K562 (cell line): Measurements from ENCODE around the gene SLC16A1. TPM values are rescaled to one million over a fixed set of nuclear protein-coding genes. Genes with fewer than 3 reads are reported as not detected.
A peak's percentile ranks its signal among the peaks of the same experiment; 100 is the strongest.

Experiments
- ARHGAP35 ChIP-seq: fragments of 450-650 bp; IDR thresholded peaks from 2 replicates; pipeline ENCODE4 v1.6.1; 2018; ENCODE audit not compliant: partially characterized antibody
- CSDE1 ChIP-seq, 2 experiments: fragments of 450-650 bp; IDR thresholded peaks; 2 replicates each; pipeline ENCODE4 v1.6.1; 2016; ENCODE audit warnings: mild to moderate bottlenecking in 1 of 2
- ERF ChIP-seq: fragments of 450-650 bp; formaldehyde crosslinking; IDR thresholded peaks from 2 replicates; pipeline ENCODE4 v1.4.0; 2020; ENCODE audit warnings: mild to moderate bottlenecking, mixed read lengths
- FOXP1 ChIP-seq: sonication (generic); formaldehyde crosslinking; IDR thresholded peaks from 2 replicates; pipeline ENCODE4 v1.8.0; 2022; ENCODE audit warnings: mild to moderate bottlenecking, missing genetic modification reagents
- JUNB ChIP-seq: fragments of 450-650 bp; formaldehyde crosslinking; conservative IDR thresholded peaks from 2 replicates; pipeline ENCODE4 v1.4.0; 2020; ENCODE audit warnings: mild to moderate bottlenecking
- KLF13 ChIP-seq: fragments of 450-650 bp; IDR thresholded peaks from 2 replicates; pipeline ENCODE4 v1.6.1; 2016; ENCODE audit warnings: missing genetic modification characterization, low read depth, mild to moderate bottlenecking, missing compliant biosample characterization, moderate library complexity, borderline replicate concordance
- NRF1 ChIP-seq, 2 experiments: fragments of 450-650 bp; IDR thresholded peaks in 1 of 2; conservative IDR thresholded peaks in 1 of 2; 2 replicates each; pipeline ENCODE4 v1.6.1; 2014; ENCODE audit warnings: mild to moderate bottlenecking in 2 of 2
- PTBP1 ChIP-seq: fragments of 200-400 bp; formaldehyde crosslinking; IDR thresholded peaks from 2 replicates; pipeline ENCODE4 v1.6.1; 2017; ENCODE audit warnings: low read depth, low read length
- RBBP5 ChIP-seq: fragments of 200-600 bp; sonication (generic); IDR thresholded peaks from 2 replicates; pipeline ENCODE4 v1.6.1; 2012; ENCODE audit warnings: borderline replicate concordance, mild to moderate bottlenecking, low read length, control low read depth, inconsistent platforms; ENCODE audit not compliant: insufficient read depth, poor library complexity, severe bottlenecking
- RBM39 ChIP-seq: fragments of 200-400 bp; formaldehyde crosslinking; optimal IDR thresholded peaks from 2 replicates; pipeline ENCODE3; 2018; ENCODE audit warnings: low read depth, low read length
- SMARCB1 ChIP-seq: IDR thresholded peaks from 2 replicates; pipeline ENCODE4 v1.6.1; 2011; ENCODE audit warnings: improper control_type of control experiment, low read depth; ENCODE audit not compliant: insufficient read length
- SNRNP70 ChIP-seq: fragments of 200-400 bp; formaldehyde crosslinking; optimal IDR thresholded peaks from 2 replicates; pipeline ENCODE3; 2017; ENCODE audit warnings: low read depth, low read length
- STAT5A ChIP-seq: IDR thresholded peaks from 2 replicates; pipeline ENCODE4 v1.6.1; 2012; ENCODE audit warnings: low read length, inconsistent platforms, borderline replicate concordance
- TRIM28 ChIP-seq: fragments of 450-650 bp; IDR thresholded peaks from 2 replicates; pipeline ENCODE4 v1.6.1; 2017
- ZBTB7A ChIP-seq: IDR thresholded peaks from 2 replicates; pipeline ENCODE4 v1.6.1; 2011; ENCODE audit warnings: low read depth, mild to moderate bottlenecking, low read length, moderate library complexity, borderline replicate concordance; ENCODE audit not compliant: control insufficient read depth
- ZNF324 ChIP-seq: fragments of 250-450 bp; sonication (Bioruptor Pico); IDR thresholded peaks from 2 replicates; pipeline ENCODE4 v1.4.0; 2020; ENCODE audit warnings: mild to moderate bottlenecking
- polyA plus RNA-seq, 8 experiments: library from polyadenylated mRNA; depleted of rRNA in 4 of 8; stranded (reverse) in 5 of 8; unstranded in 3 of 8; fragments of >200 nt; fragmentation: Nextera tagmentation in 2 of 8; fragmentation: Illumina TruSeq in 1 of 8; extraction: Ambion mirVana in 2 of 8; extraction: Trizol in 1 of 8; gene quantifications; 2 replicates each; pipeline versions ENCODE4 v1.2.1 to v1.2.3, GENCODE V29; 2011 to 2014; ENCODE audit warnings: inconsistent platforms in 1 of 8, missing spikeins in 1 of 8
- total RNA-seq, 7 experiments: library from RNA; depleted of rRNA in 6 of 7; stranded (reverse); fragments of >200 nt in 6 of 7; fragmentation: Illumina TruSeq in 2 of 7; extraction: Trizol in 2 of 7; gene quantifications; 2 replicates each; pipeline versions ENCODE4 v1.2.1 to v1.2.3, GENCODE V29; 2011 to 2021; ENCODE audit warnings: low replicate concordance in 1 of 7
- TF ChIP-seq, protein P1 (sequence below): fragments of 450-650 bp; IDR thresholded peaks from one replicate; pipeline ENCODE4 v1.6.1; 2018; ENCODE audit warnings: mild to moderate bottlenecking, moderate library complexity; ENCODE audit not compliant: partially characterized antibody
- TF ChIP-seq, protein P2 (sequence below): fragments of 250-450 bp; sonication (Bioruptor Pico); IDR thresholded peaks from 2 replicates; pipeline ENCODE4 v1.5.0; 2021
- TF ChIP-seq, protein P3 (sequence below): sonication (generic); formaldehyde crosslinking; IDR thresholded peaks from 2 replicates; pipeline ENCODE4 v1.8.1; 2023; ENCODE audit warnings: mild to moderate bottlenecking, missing genetic modification reagents
- TF ChIP-seq, protein P4 (sequence below): fragments of 250-450 bp; sonication (Bioruptor Pico); IDR thresholded peaks from 2 replicates; pipeline ENCODE4 v1.5.1; 2021; ENCODE audit warnings: mild to moderate bottlenecking
- TF ChIP-seq, protein P5 (sequence below): fragments of 450-650 bp; IDR thresholded peaks from 2 replicates; pipeline ENCODE4 v1.6.1; 2016; ENCODE audit warnings: mild to moderate bottlenecking

SLC16A1 gene
- total and polyA plus RNA-seq, 9 of the 15 experiments (the other 6 are each of a cell fraction or from before 2014, with no cell fraction given) = 73.1 to 244 (median 117) TPM

DNA sequence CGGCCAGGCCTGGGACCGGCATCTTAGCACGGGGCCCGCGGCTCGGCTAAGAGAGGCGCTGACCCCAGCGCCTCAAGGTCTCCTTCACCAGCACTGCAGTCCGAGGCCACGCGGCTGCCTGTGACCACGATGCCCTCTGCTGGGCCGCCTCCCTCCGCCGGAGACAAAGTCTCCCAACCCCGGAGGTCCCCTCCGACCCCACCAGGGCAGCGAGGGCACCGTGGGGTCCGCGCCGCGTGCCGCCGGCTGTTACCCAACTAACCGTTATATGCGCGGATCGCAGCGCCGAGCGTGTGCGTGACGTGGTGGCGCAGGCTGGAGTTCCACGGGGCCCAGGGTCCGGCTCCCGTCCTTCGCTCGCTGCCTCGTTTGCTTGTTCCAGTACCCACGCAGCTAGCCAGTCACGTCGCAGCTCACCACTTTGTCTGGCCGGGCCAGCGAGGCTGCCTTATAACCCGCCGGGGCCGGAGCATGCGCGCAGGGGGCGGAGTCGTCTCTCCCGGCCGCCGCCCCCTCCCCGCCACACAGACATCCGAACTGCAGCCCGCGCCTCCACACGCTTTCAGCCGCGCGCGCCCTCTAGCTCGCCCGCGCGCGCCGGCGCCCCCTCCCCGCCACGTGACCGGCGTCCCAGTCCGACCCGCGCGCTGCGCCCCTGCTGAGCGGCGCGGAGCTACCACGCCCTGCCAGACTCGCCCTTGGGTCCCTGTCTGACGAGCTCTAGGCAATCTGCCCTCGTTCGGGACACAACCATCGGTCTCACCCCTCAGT, at the start of gene SLC16A1 (continued):
- TF ChIP-seq, protein P1, sequence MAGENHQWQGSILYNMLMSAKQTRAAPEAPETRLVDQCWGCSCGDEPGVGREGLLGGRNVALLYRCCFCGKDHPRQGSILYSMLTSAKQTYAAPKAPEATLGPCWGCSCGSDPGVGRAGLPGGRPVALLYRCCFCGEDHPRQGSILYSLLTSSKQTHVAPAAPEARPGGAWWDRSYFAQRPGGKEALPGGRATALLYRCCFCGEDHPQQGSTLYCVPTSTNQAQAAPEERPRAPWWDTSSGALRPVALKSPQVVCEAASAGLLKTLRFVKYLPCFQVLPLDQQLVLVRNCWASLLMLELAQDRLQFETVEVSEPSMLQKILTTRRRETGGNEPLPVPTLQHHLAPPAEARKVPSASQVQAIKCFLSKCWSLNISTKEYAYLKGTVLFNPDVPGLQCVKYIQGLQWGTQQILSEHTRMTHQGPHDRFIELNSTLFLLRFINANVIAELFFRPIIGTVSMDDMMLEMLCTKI = no peak
- TF ChIP-seq, protein P2, sequence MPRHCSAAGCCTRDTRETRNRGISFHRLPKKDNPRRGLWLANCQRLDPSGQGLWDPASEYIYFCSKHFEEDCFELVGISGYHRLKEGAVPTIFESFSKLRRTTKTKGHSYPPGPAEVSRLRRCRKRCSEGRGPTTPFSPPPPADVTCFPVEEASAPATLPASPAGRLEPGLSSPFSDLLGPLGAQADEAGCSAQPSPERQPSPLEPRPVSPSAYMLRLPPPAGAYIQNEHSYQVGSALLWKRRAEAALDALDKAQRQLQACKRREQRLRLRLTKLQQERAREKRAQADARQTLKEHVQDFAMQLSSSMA (CRISPR knock-in tag) = no peak
- TF ChIP-seq PTBP1 (peak; percentile 68; the same call in 1 of the 2 replicates), RBM39 (no peak), ZBTB7A (peak; percentile 95), TRIM28 (0 out of 2 replicates have a peak, but pooled peaks have one; percentile 54), KLF13 (tag) (peak; percentile 87), ARHGAP35 (no peak), STAT5A (0 out of 2 replicates have a peak, but pooled peaks have one; percentile 28), CSDE1 (IDR thresholded peaks at IDR 0.05) (peak in 1 of 2 experiments; percentile 55; a peak in 1 of 4 replicates), SMARCB1 (no peak), FOXP1 (CRISPR knock-in tag) (peak; percentile 96), ZNF324 (CRISPR knock-in tag) (no peak), JUNB (CRISPR knock-in tag) (0 out of 2 replicates have a peak, but pooled peaks have one; percentile 7), NRF1 (conservative IDR thresholded peaks at IDR 0.05 in 1 of 2, IDR thresholded peaks at IDR 0.05 in 1 of 2) (peak; percentile 98), SNRNP70 (no peak), ERF (CRISPR knock-in tag) (0 out of 2 replicates have a peak, but pooled peaks have one; percentile 15), RBBP5 (peak; percentile 92)
- TF ChIP-seq, protein P3, sequence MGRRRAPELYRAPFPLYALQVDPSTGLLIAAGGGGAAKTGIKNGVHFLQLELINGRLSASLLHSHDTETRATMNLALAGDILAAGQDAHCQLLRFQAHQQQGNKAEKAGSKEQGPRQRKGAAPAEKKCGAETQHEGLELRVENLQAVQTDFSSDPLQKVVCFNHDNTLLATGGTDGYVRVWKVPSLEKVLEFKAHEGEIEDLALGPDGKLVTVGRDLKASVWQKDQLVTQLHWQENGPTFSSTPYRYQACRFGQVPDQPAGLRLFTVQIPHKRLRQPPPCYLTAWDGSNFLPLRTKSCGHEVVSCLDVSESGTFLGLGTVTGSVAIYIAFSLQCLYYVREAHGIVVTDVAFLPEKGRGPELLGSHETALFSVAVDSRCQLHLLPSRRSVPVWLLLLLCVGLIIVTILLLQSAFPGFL = no peak
- TF ChIP-seq, protein P4, sequence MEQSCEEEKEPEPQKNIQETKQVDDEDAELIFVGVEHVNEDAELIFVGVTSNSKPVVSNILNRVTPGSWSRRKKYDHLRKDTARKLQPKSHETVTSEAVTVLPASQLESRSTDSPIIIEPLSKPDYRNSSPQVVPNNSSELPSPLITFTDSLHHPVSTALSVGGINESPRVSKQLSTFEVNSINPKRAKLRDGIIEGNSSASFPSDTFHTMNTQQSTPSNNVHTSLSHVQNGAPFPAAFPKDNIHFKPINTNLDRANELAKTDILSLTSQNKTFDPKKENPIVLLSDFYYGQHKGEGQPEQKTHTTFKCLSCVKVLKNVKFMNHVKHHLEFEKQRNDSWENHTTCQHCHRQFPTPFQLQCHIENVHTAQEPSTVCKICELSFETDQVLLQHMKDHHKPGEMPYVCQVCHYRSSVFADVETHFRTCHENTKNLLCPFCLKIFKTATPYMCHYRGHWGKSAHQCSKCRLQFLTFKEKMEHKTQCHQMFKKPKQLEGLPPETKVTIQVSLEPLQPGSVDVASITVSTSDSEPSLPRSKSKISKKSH (CRISPR knock-in tag) = no peak
- TF ChIP-seq, protein P5, sequence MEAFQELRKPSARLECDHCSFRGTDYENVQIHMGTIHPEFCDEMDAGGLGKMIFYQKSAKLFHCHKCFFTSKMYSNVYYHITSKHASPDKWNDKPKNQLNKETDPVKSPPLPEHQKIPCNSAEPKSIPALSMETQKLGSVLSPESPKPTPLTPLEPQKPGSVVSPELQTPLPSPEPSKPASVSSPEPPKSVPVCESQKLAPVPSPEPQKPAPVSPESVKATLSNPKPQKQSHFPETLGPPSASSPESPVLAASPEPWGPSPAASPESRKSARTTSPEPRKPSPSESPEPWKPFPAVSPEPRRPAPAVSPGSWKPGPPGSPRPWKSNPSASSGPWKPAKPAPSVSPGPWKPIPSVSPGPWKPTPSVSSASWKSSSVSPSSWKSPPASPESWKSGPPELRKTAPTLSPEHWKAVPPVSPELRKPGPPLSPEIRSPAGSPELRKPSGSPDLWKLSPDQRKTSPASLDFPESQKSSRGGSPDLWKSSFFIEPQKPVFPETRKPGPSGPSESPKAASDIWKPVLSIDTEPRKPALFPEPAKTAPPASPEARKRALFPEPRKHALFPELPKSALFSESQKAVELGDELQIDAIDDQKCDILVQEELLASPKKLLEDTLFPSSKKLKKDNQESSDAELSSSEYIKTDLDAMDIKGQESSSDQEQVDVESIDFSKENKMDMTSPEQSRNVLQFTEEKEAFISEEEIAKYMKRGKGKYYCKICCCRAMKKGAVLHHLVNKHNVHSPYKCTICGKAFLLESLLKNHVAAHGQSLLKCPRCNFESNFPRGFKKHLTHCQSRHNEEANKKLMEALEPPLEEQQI = no peak
